G401 (cell line): ENCODE results near the gene DTL. TPM values are rescaled to one million over a fixed set of nuclear protein-coding genes. Genes with fewer than 3 reads are reported as not detected.

Experiments used
- DNase-seq: peaks from one replicate; pipeline ENCODE4 v3.0.0-alpha.2; 2015; ENCODE audit warnings: low spot score
- in situ Hi-C: cut with HindIII; loops from 2 replicates; pipeline ENCODE4 v1.10.0; 2016; ENCODE audit warnings: low sequenced_read_pairs, mixed read lengths
- total RNA-seq: library from RNA; depleted of rRNA; stranded (reverse); fragments of >200 nt; shearing (Covaris generic); gene quantifications from 2 replicates; pipeline ENCODE4 v1.2.3, GENCODE V29; 2014

DTL gene
- total RNA-seq, 1 experiment from 2014 or later: 38.1 TPM

- in situ Hi-C loops: no loop called here
- DNase-seq: no peak
Observed at GRCh38 chr1:212034516-212035122, 929 bp upstream of the DTL start.

- in situ Hi-C loops: no loop called here
Observed at GRCh38 chr1:212035835-212036605, 472 bp downstream of the DTL start.

DNA sequence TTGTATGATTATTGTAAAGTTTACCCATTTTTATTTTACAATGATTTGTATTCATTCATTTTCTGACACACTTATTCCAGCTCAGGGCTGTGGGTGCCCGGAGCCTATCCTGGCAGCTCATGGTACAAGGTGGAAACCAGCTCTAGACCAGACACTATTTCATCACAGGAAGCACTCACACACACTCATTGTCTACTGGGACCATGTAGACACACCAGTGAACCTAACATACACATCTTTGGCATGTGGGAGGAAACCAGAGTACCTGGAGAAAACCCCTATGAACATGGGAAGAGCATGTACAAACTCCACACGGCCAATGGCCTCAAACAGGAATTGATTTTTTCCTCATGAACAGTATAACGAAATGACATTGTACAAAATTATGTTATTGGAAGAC, 2.4 kb downstream of the DTL start:
- in situ Hi-C loops: no loop called here
- no peak for DNase-seq

More at GRCh38 chr1:212035835-212036605, 472 bp downstream of the DTL start:
- no peak for DNase-seq

DNA sequence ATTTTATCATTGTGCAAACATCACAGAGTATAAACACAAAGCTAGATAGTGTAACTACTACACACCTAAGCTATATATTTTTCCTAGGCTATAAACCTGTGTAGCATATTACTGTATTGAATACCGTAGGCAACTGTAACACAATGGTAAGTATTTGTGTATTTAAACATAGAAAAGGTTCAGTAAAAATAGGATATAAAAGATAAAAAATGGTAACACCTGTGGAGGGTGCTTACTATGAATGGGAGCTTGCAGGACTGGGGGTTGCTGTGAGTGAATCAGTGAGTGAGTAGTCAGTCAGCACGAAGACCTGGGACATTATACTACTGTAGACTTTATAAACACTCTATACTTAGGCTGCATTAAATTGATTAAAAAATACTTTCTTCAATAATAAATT, 4.1 kb downstream of the DTL start:
- in situ Hi-C loops: no loop called here
- DNase-seq: no peak

DNA sequence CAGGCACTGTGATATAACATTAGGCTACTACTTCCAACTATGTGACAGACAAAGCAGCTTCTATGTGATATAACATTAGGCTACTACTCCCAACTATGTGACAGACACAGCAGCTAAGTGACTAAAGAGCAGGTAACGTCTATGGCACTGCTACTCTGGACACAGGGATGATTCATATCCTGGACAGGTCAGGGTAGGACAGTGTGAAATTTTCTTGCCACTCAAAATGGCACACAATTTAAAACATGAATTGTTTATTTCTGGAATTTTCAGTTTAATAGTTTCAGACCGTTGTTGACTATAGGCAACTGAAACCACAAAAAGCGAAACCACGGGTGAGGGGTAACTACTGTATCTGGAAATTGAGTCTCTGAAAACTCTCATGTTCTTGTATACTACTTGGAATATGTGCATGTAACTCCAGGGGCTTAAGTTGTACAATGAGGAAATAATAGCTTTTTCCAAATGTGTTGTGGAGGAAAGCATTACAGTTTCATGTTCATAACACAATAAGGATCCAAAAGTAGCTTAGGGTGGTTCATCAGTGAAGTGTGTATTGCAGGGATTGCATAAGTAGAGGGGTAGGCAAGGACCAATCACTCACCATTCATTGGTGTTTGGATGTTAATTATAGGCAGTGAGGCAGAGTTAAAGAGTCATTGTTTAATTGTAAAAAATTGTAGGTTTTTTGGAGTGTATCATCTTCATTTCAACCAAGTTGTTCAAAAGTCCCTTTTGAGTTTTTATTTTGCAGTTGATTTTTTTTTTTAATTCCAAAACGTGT, 5.3 kb downstream of the DTL start:
- in situ Hi-C loops: no loop called here
- DNase-seq: no peak

GRCh38 chr1:212042436-212042835, 6.9 kb downstream of the DTL start:
- in situ Hi-C loops: no loop called here
- no peak for DNase-seq

DNA sequence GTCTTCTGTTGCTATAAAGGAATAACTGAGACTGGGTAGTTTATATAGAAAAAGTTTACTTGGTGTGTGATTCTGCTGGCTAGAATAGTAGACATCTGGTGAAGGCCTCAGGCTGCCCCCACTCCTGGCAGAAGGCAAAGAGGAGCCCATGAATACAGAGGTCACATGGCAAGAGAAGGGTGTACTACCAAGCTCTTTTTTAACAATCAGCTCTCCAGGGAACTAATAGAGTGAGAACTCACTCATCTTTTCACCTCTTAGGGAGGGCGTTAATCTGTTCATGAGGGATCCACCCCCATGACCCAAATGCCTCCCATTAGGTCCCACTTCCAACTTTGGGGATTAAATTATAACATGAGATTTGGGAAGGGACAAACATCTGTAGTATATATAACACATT, 9.3 kb downstream of the DTL start:
- no peak for DNase-seq
- in situ Hi-C loops: no loop called here

GRCh38 chr1:212045981-212046380, 10.4 kb downstream of the DTL start:
- in situ Hi-C loops: no loop called here

GRCh38 chr1:212053993-212054392, 18.4 kb downstream of the DTL start:
- in situ Hi-C loops: no loop called here
- no peak for DNase-seq

More at GRCh38 chr1:212045981-212046380, 10.4 kb downstream of the DTL start:
- DNase-seq: no peak

DNA sequence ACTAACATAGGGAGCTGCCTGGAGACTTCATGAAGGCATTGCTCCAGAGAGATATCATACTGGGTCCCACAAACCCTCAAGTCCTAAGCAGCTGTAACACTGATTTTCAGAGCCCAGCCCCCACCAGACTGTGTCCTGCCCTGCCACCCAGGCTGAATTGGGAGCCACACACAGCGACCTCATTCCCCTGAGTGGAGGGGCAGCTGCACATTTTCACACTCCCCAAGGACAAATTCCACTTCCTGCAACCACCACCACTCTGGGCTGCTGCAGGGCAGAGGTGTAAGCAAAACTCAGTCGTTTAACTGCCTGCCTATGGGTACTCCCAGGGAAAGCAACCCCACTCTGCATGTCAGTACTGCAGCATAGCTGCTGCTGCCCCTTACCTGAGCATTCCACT, 19.8 kb downstream of the DTL start:
- no peak for DNase-seq
- in situ Hi-C loops: no loop called here

GRCh38 chr1:212060632-212061472, 25.3 kb downstream of the DTL start:
- in situ Hi-C loops: no loop called here
- no peak for DNase-seq

DNA sequence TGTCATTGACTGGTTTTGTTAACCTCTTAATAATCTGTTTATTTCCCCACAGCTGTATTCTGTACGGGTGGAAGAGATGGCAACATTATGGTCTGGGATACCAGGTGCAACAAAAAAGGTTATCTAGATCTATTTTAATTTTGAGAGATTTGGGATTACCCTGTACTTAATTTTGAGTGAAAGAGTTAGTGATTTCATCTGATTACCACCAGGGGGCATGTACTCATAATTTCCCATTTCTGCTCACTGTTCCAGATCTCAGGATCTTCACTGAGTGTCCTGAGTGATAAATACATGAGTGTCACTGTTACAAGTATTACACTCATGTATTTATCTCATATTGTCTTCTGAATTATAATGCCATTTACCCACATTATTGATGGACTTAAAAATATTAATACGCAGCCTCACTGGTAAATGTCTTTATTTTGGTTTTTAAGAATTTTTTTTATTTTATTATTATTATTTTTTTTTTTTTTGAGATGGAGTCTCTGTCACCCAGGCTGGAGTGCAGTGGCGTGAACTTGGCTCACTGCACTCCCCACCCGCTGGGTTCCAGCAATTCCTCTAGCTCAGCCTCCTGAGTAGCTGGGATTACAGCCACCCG, 27.4 kb downstream of the DTL start:
- in situ Hi-C loops: no loop called here
- DNase-seq: peak; percentile 55

DNA sequence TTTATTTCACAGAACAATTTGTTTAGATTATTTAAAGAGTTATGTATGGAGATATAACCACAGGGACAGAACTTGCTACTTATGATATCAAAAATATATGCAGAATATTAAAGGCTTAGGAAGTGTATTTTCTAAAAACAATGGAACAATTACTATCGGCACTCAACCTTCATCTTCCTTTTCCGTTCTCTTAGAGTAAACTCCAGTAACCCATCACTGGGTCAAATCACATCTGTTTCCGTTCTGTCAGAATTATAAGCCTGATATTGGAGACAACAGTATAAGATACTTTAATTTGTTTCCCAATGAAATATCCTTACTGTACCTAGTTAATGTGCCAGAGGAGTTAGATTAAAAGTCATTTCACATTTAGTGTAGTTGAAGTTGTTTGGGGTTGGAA, 32.2 kb downstream of the DTL start:
- in situ Hi-C loops: no loop called here
- DNase-seq: no peak

- in situ Hi-C loops: no loop called here
- peak; percentile 40 for DNase-seq
Observed at GRCh38 chr1:212070720-212071302, 35.3 kb downstream of the DTL start.

GRCh38 chr1:212072047-212072446, 36.5 kb downstream of the DTL start:
- DNase-seq: no peak
- in situ Hi-C loops: no loop called here

DNA sequence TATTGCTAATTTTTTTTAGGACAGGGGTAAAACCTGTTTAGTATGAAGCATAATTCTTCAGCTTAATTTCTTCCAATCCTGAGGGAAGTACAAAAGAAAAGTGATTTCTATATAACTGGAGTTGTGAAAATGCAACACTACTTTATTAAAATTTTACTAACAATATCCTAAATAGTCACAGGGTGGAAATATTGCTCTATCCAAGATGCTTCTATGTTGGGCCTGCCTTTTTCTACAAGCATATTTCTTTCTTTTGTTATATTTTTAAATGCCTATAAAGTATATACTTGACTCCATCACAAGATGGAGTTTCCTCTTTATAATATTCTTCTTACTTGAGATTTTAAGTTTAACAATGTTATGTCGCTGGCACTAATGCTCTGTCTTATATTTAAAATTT, 37.9 kb downstream of the DTL start:
- in situ Hi-C loops: no loop called here
- no peak for DNase-seq

GRCh38 chr1:212074313-212074712, 38.8 kb downstream of the DTL start:
- in situ Hi-C loops: no loop called here
- DNase-seq: no peak

DNA sequence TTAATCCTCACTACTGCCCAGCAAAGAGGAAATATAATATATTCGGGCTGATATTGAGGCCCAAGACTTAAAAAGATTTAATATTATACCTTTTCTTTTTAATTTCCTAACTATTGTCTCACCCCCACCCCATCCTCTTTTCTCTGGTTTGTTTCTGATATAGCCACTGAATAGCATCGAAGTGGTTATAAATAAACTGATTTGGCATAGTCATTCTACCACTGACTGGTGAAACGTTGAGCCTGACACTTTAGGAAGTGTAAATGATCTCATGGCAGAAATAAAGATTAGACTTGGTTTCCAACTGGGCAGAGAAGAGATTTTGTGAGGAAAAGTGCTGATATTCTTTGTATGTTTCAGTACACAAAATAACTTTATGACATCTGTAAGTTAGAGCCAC, 39.3 kb downstream of the DTL start:
- no peak for DNase-seq
- in situ Hi-C loops: no loop called here

- DNase-seq: no peak
- in situ Hi-C loops: no loop called here
Observed at GRCh38 chr1:212077028-212077427, 41.5 kb downstream of the DTL start.
